Right lobe of liver (tissue), 6 donors: ENCODE results near the gene SLC25A10. TPM values are rescaled to one million over a fixed set of nuclear protein-coding genes. Genes with fewer than 3 reads are reported as not detected.
A peak's percentile ranks its signal among the peaks of the same experiment; 100 is the strongest.

Experiments used
- ATAC-seq, 4 donors: fragments of 200-7000 bp; cut with Tn5 transposase; one replicate each; pipeline ENCODE4 v1.9.1; 2020; ENCODE audit warnings: mild to moderate bottlenecking in 4 of 4, moderate library complexity in 4 of 4
- DNase-seq, 3 donors: peaks; one replicate each; pipeline ENCODE4 v3.0.0-alpha.2; 2020
- H3K27ac ChIP-seq, 3 donors: fragments of 200-600 bp; one replicate each; pipeline ENCODE4 v1.8.0; 2022
- H3K27me3 ChIP-seq, 2 donors: fragments of 200-600 bp; one replicate each; pipeline ENCODE4 v1.8.0; 2022
- H3K36me3 ChIP-seq, 4 donors: fragments of 200-600 bp; sonication (generic) in 1 of 4; one replicate each; pipeline versions ENCODE4 v1.5.1 to v1.8.0; 2017 to 2022; ENCODE audit warnings: control low read depth in 1 of 4
- H3K4me1 ChIP-seq, 4 donors: fragments of 200-600 bp; sonication (generic) in 1 of 4; one replicate each; pipeline versions ENCODE4 v1.5.1 to v1.8.0; 2017 to 2022; ENCODE audit warnings: control low read depth in 1 of 4
- H3K4me3 ChIP-seq, 3 donors: fragments of 200-600 bp; one replicate each; pipeline ENCODE4 v1.8.0; 2022
- H3K9me3 ChIP-seq, 4 donors: fragments of 200-600 bp; sonication (generic) in 1 of 4; one replicate each; pipeline versions ENCODE4 v1.5.1 to v1.8.0; 2017 to 2022; ENCODE audit warnings: control low read depth in 1 of 4
- CTCF ChIP-seq, 4 donors: fragments of 200-600 bp in 3 of 4; fragments of 450-650 bp in 1 of 4; IDR thresholded peaks; one replicate each; pipeline versions ENCODE4 v1.5.1 to v1.8.0; 2016 to 2022; ENCODE audit warnings: antibody characterized with exemption in 4 of 4, mild to moderate bottlenecking in 2 of 4
- POLR2A ChIP-seq: fragments of 450-650 bp; IDR thresholded peaks from one replicate; pipeline ENCODE4 v1.6.1; 2017; ENCODE audit warnings: antibody characterized with exemption, mild to moderate bottlenecking
- WGBS: methylation state at CpG from one replicate; pipeline ENCODE4 v1.1.6; 2018; ENCODE audit warnings: low coverage, low lambda C conversion rate; ENCODE audit not compliant: insufficient coverage; ENCODE audit errors: missing lambda C conversion rate; 5-methylcytosine and 5-hydroxymethylcytosine counted together
- intact Hi-C, 2 donors: fragments of 100-400 bp; cut with DNase I; formaldehyde crosslinking; loops; one replicate each; pipeline versions ENCODE4 v1.11.2 to v1.14.1; 2022
- total RNA-seq, 6 experiments: library from RNA; depleted of rRNA in 2 of 6; stranded (reverse); fragments of >200 nt in 2 of 6; fragmentation: NEBNext Ultra II Directional in 3 of 6; extraction: Animal tissue kit (Norgen Biotek cat#: 25700) in 3 of 6; gene quantifications; one replicate each; pipeline versions ENCODE4 v1.1.0 to v1.2.4, GENCODE V29; 2016 to 2023
- donor health status: DM: no; HTN: yes; CAD: no.
- donor health status: DM: no; HTN: no; CAD: no.
- donor health status: DM: no; HTN: no; CAD: no.
- donor health status: DM: no; HTN: yes; CAD: no.
- donor health status: DM: no; HTN: yes; CAD: no.

SLC25A10 gene
- total RNA-seq, 6 experiments from 2014 or later, result 35.6 to 92.0 (median 72.7) TPM

- intact Hi-C loops, result no loop called here
- ATAC-seq, result peak; percentile 70 to 85 (median 76)
- H3K4me3 ChIP-seq, result peak overlapping the region; percentile 69 to 98 (median 87)
- H3K27ac ChIP-seq, result peak overlapping the region in 2 of 3 donors; percentile 62 to 79
- 16% methylated on average over 14 of the region's 36 CpGs for WGBS
- TF ChIP-seq CTCF (IDR thresholded peaks at IDR 0.05) (no peak), POLR2A (peak; percentile 52)
- peaks cover 0 to 7% (median 2%) of the 10 kb centered on the region in 4 donors for H3K36me3 ChIP-seq
- DNase-seq, result peak; percentile 81 to 95 (median 93)
- no peaks in the 10 kb centered on the region for H3K9me3 ChIP-seq
- H3K27me3 ChIP-seq, result no peaks in the 10 kb centered on the region
- peaks cover 0 to 32% (median 13%) of the 10 kb centered on the region in 4 donors for H3K4me1 ChIP-seq
Observed at GRCh38 chr17:81713556-81714411, 1.7 kb downstream of the SLC25A10 start.

GRCh38 chr17:81714412-81715106 is 2.5 kb downstream of the SLC25A10 start:
- Histone ChIP-seq H3K4me3 (peak overlapping the region; percentile 69 to 98 (median 87)), H3K9me3 (no peaks in the 10 kb centered on the region), H3K27me3 (no peaks in the 10 kb centered on the region), H3K4me1 (peaks cover 0 to 32% (median 13%) of the 10 kb centered on the region in 4 donors), H3K27ac (peak overlapping the region in 2 of 3 donors; percentile 62 to 79), H3K36me3 (peaks cover 0 to 7% (median 2%) of the 10 kb centered on the region in 4 donors)
- ATAC-seq, result no peak
- TF ChIP-seq POLR2A, result no peak
- TF ChIP-seq CTCF (IDR thresholded peaks at IDR 0.05), result no peak
- intact Hi-C loops, result no loop called here
- peak in 1 of 3 donors; percentile 51 for DNase-seq
- 60% methylated on average over 2 of the region's 39 CpGs for WGBS

- ATAC-seq (no peak), DNase-seq (peak in 1 of 3 donors; percentile 49)
- H3K4me1 ChIP-seq, result peaks cover 0 to 25% (median 9%) of the 10 kb centered on the region in 4 donors
Observed at GRCh38 chr17:81715107-81715871, 3.2 kb downstream of the SLC25A10 start.

More at GRCh38 chr17:81715107-81715871, 3.2 kb downstream of the SLC25A10 start:
- TF ChIP-seq CTCF (IDR thresholded peaks at IDR 0.05) (no peak), POLR2A (no peak)
- H3K27ac ChIP-seq, result no peak overlapping the region
- no peaks in the 10 kb centered on the region for H3K27me3 ChIP-seq
- intact Hi-C loops, result no loop called here
- peaks cover 0 to 7% (median 2%) of the 10 kb centered on the region in 4 donors for H3K36me3 ChIP-seq
- H3K4me3 ChIP-seq, result no peak overlapping the region
- 70% methylated on average over 3 of the region's 32 CpGs for WGBS
- H3K9me3 ChIP-seq, result no peaks in the 10 kb centered on the region
